ENCODE measurements around the gene SLC22A17. TPM values are rescaled to one million over a fixed set of nuclear protein-coding genes. Genes with fewer than 3 reads are reported as not detected.

The SLC22A17 gene
- total and polyA plus RNA-seq, 11 donors: 7.2 to 14.9 (median 9.8) TPM

DNA sequence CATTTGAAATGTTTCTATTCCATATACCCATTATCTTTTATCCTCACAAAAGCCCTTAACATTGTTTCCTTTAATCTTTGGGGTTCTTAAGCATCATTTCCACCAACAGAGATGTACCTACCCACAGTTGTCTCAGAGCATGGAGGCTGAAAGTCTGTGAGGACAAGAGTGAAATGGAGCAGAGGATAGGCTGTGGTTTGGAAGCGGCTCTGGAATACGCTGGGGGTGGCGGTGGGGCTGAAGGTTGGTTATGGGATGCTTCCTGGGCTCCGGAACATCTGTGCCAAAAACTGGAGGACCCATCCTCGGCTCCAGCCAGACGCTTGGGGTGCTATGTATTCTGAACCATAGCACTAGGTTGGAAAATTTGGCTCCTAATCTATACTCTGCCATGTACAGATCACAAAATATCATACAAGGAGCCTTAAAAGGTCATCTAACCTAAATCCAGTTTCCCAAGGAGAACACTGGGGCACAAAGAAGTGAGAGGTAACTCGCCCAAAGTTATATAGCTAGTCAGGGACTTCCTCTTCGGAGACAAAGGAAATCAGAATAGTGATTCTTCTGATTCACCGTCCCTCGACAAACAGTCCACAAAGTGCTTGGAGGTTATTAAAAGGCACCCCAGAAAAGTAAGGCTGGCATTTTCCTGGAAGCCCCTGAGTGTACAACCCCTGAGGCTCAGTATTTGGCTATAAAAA lies 52.6 kb downstream of the SLC22A17 start:
- Histone ChIP-seq H3K4me3 (peak overlapping the region; percentile 48 to 95 (median 80)), H3K36me3 (peaks cover 0 to 35% (median 26%) of the 10 kb centered on the region in 9 donors), H3K27me3 (no peaks in the 10 kb centered on the region), H3K27ac (peak overlapping the region; percentile 94 to 100 (median 98)), H3K4me1 (peaks cover 0 to 53% (median 30%) of the 10 kb centered on the region in 12 donors), H3K9me3 (no peaks in the 10 kb centered on the region)
- intact Hi-C loops (cut with DNase I): loop anchor here in 8 of 10 donors (1.0 to 10.0 kb wide), 8 partner anchors 13 to 255 kb away; partner anchors contain the start of genes HOMEZ (in 3 of the 8), ACIN1 (in 1 of the 8), C14orf119 (in 1 of the 8) and THTPA (in 1 of the 8)
- 45 to 53% (median 48%) methylated on average over 10 of the region's 10 CpGs for WGBS, 4 donors
- TF ChIP-seq CTCF (IDR thresholded peaks at IDR 0.05) (peak in 1 of 12 donors; percentile 4), POLR2A (IDR thresholded peaks at IDR 0.05) (no peak)
- DNase-seq: no peak
- ATAC-seq: no peak

GRCh38 chr14:23299211-23299957 lies 53.3 kb downstream of the SLC22A17 start:
- intact Hi-C loops (cut with DNase I): loop anchor here in 5 of 10 donors (2.0 to 10.0 kb wide), 3 partner anchors 175 to 179 kb away; no protein-coding TSS in a partner anchor
- Histone ChIP-seq H3K27me3 (no peaks in the 10 kb centered on the region), H3K4me3 (peak overlapping the region in 4 of 12 donors; percentile 80 to 95 (median 85)), H3K9me3 (no peaks in the 10 kb centered on the region), H3K27ac (peak overlapping the region in 11 of 12 donors; percentile 95 to 100 (median 99)), H3K36me3 (peaks cover 0 to 35% (median 26%) of the 10 kb centered on the region in 9 donors), H3K4me1 (peaks cover 0 to 54% (median 37%) of the 10 kb centered on the region in 12 donors)
- peak in 5 of 12 donors; percentile 26 to 49 (median 31) for TF ChIP-seq CTCF (IDR thresholded peaks at IDR 0.05)
- no peak for TF ChIP-seq POLR2A (IDR thresholded peaks at IDR 0.05)
- 80 to 87% (median 82%) methylated on average over 2 of the region's 2 CpGs for WGBS, 4 donors
- no peak for DNase-seq
- peak in 1 of 4 donors; percentile 17 for ATAC-seq

DNA sequence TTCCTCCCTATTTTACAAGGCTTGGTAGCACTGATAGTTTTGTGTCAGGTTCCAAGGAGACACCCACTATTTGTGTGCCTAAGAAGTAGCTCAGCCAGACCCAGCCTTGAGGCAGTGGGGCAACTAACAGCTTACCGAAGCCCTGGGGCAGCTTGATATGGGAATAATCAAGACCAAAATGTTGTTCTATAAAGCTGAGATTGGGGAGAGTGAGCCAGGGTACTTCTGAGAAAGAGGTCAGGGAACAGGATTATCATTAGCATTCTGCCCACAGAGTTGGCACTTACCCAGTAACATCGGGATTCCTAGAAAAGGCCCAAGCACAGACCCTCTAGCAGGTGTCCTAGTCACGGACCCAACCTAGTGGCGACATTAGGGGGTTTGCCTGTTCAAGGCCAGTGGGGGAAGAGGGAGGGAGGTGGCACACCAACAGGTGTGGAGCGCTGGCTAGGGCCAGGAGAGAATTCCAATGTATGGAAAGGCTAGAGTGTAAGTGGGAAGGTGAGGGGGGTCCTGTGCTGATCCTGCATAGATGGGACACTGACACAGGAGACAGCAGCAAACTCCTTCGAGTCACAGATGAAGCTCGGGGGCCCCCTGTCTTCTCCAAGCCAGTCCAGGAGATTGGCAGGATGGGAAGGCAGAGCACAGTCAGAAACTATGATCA lies 54.9 kb downstream of the SLC22A17 start:
- Histone ChIP-seq H3K4me1 (peaks cover 0 to 48% (median 34%) of the 10 kb centered on the region in 12 donors), H3K9me3 (no peaks in the 10 kb centered on the region), H3K36me3 (peaks cover 0 to 35% (median 26%) of the 10 kb centered on the region in 9 donors), H3K27ac (peak overlapping the region in 1 of 12 donors; percentile 100), H3K4me3 (no peak overlapping the region), H3K27me3 (no peaks in the 10 kb centered on the region)
- DNase-seq: no peak
- intact Hi-C loops (cut with DNase I): loop anchor here in 5 of 10 donors (2.0 to 10.0 kb wide), 3 partner anchors 173 to 177 kb away; no protein-coding TSS in a partner anchor
- ATAC-seq: no peak
- WGBS, 4 donors: 71 to 81% (median 78%) methylated on average over 7 of the region's 7 CpGs
- TF ChIP-seq CTCF (IDR thresholded peaks at IDR 0.05) (no peak), POLR2A (IDR thresholded peaks at IDR 0.05) (no peak)

All from heart left ventricle (tissue), 16 donors.